ENCODE results near the gene IZUMO2. TPM values are rescaled to one million over a fixed set of nuclear protein-coding genes. Genes with fewer than 3 reads are reported as not detected.

Gene IZUMO2
- not detected for polyA plus RNA-seq (2013, experiment 1 of 2)
- polyA plus RNA-seq (2013, experiment 2 of 2) = not detected

- H3K27me3 ChIP-seq (ENCODE audit: control insufficient read depth in 1 of 2, insufficient read depth in 1 of 2, low read length in 2 of 2) = no peaks in the 10 kb centered on the region
- H3K4ac ChIP-seq (ENCODE audit: low read depth in 1 of 2, low read length in 2 of 2) = no peak within 1 kb of the TSS
- no peak within 1 kb of the TSS for H3K23ac ChIP-seq (ENCODE audit: low read length in 2 of 2)
- H3K18ac ChIP-seq (ENCODE audit: low read depth in 1 of 2, low read length in 2 of 2) = no peak within 1 kb of the TSS
- DNase-seq = no peak
- no peaks in the 10 kb centered on the region for H3K79me1 ChIP-seq (replicated peaks; ENCODE audit: low read length, poor library complexity, severe bottlenecking)
- H2BK12ac ChIP-seq (ENCODE audit: low read length in 2 of 2) = no peak within 1 kb of the TSS
- no peak within 1 kb of the TSS for H2BK15ac ChIP-seq (ENCODE audit: low read depth, poor library complexity, severe bottlenecking)
- H2BK5ac ChIP-seq (ENCODE audit: low read depth, low read length, poor library complexity, severe bottlenecking) = no peak within 1 kb of the TSS
- no peak within 1 kb of the TSS for H3K4me3 ChIP-seq (ENCODE audit: insufficient read depth in 1 of 2, low read depth in 1 of 2, low read length in 2 of 2)
- H2BK120ac ChIP-seq (ENCODE audit: low read depth, low read length) = no peak within 1 kb of the TSS
- H3K4me2 ChIP-seq (ENCODE audit: low read length, poor library complexity, severe bottlenecking) = no peak within 1 kb of the TSS
- H3K36me3 ChIP-seq (ENCODE audit: control insufficient read depth in 1 of 2, insufficient read depth in 2 of 2, low read depth in 1 of 2, low read length in 2 of 2) = no peaks in the 10 kb centered on the region
- H3K4me1 ChIP-seq (ENCODE audit: control insufficient read depth, insufficient read depth, low read depth, low read length) = no peaks in the 10 kb centered on the region
- H2AK5ac ChIP-seq (ENCODE audit: low read length, severe bottlenecking) = no peak within 1 kb of the TSS
- H3K27ac ChIP-seq (ENCODE audit: low read length, poor library complexity, severe bottlenecking) = no peak within 1 kb of the TSS
- WGBS = 61% methylated on average over 26 of the region's 26 CpGs
- H2AFZ ChIP-seq (ENCODE audit: low read depth, low read length) = no peak within 1 kb of the TSS
- H3K9me3 ChIP-seq (ENCODE audit: control insufficient read depth, low read length) = peaks cover 6% of the 10 kb centered on the region
- no peak within 1 kb of the TSS for H3K9ac ChIP-seq (ENCODE audit: low read length)
- H4K91ac ChIP-seq (ENCODE audit: low read length) = no peak within 1 kb of the TSS
- H3K14ac ChIP-seq (ENCODE audit: low read length in 2 of 2) = no peak within 1 kb of the TSS
- H4K8ac ChIP-seq (ENCODE audit: low read length) = no peak within 1 kb of the TSS
Observed at GRCh38 chr19:50162988-50163387, at the start of gene IZUMO2. IZUMO2 (minus strand) TSS chr19:50163281; CDS start chr19:50163194, 87 bp downstream.

GRCh38 chr19:50210425-50210824 is 47.3 kb upstream of the IZUMO2 start:
- H2AFZ ChIP-seq (ENCODE audit: low read depth, low read length) = no peak overlapping the region
- peaks cover 8% of the 10 kb centered on the region for H3K9me3 ChIP-seq (ENCODE audit: control insufficient read depth, low read length)
- H3K79me1 ChIP-seq (replicated peaks; ENCODE audit: low read length, poor library complexity, severe bottlenecking) = no peaks in the 10 kb centered on the region
- DNase-seq = no peak
- H2BK120ac ChIP-seq (ENCODE audit: low read depth, low read length) = no peak overlapping the region
- H3K27me3 ChIP-seq (ENCODE audit: control insufficient read depth in 1 of 2, insufficient read depth in 1 of 2, low read length in 2 of 2) = peaks cover 3 to 10% of the 10 kb centered on the region in 2 experiments
- no peak overlapping the region for H4K91ac ChIP-seq (ENCODE audit: low read length)
- no peak overlapping the region for H3K4ac ChIP-seq (ENCODE audit: low read depth in 1 of 2, low read length in 2 of 2)
- H2BK12ac ChIP-seq (ENCODE audit: low read length in 2 of 2) = no peak overlapping the region
- no peak overlapping the region for H3K14ac ChIP-seq (ENCODE audit: low read length in 2 of 2)
- WGBS = 94% methylated on average over 44 of the region's 46 CpGs
- no peak overlapping the region for H4K8ac ChIP-seq (ENCODE audit: low read length)
- H2BK15ac ChIP-seq (ENCODE audit: low read depth, poor library complexity, severe bottlenecking) = no peak overlapping the region
- no peaks in the 10 kb centered on the region for H3K4me1 ChIP-seq (ENCODE audit: control insufficient read depth, insufficient read depth, low read depth, low read length)
- H2BK5ac ChIP-seq (ENCODE audit: low read depth, low read length, poor library complexity, severe bottlenecking) = no peak overlapping the region
- no peak overlapping the region for H3K4me2 ChIP-seq (ENCODE audit: low read length, poor library complexity, severe bottlenecking)
- no peak overlapping the region for H3K18ac ChIP-seq (ENCODE audit: low read depth in 1 of 2, low read length in 2 of 2)
- H3K23ac ChIP-seq (ENCODE audit: low read length in 2 of 2) = no peak overlapping the region
- H2AK5ac ChIP-seq (ENCODE audit: low read length, severe bottlenecking) = no peak overlapping the region
- no peaks in the 10 kb centered on the region for H3K36me3 ChIP-seq (ENCODE audit: control insufficient read depth in 1 of 2, insufficient read depth in 2 of 2, low read depth in 1 of 2, low read length in 2 of 2)
- no peak overlapping the region for H3K4me3 ChIP-seq (ENCODE audit: insufficient read depth in 1 of 2, low read depth in 1 of 2, low read length in 2 of 2)
- H3K9ac ChIP-seq (ENCODE audit: low read length) = no peak overlapping the region
- H3K27ac ChIP-seq (ENCODE audit: low read length, poor library complexity, severe bottlenecking) = no peak overlapping the region

- no peak overlapping the region for H3K4me2 ChIP-seq (ENCODE audit: low read length, poor library complexity, severe bottlenecking)
- no peak overlapping the region for H2BK12ac ChIP-seq (ENCODE audit: low read length in 2 of 2)
- H3K14ac ChIP-seq (ENCODE audit: low read length in 2 of 2) = no peak overlapping the region
- no peaks in the 10 kb centered on the region for H3K36me3 ChIP-seq (ENCODE audit: control insufficient read depth in 1 of 2, insufficient read depth in 2 of 2, low read depth in 1 of 2, low read length in 2 of 2)
- DNase-seq = no peak
- peaks cover 8% of the 10 kb centered on the region for H3K9me3 ChIP-seq (ENCODE audit: control insufficient read depth, low read length)
- no peak overlapping the region for H2BK120ac ChIP-seq (ENCODE audit: low read depth, low read length)
- no peak overlapping the region for H3K4me3 ChIP-seq (ENCODE audit: insufficient read depth in 1 of 2, low read depth in 1 of 2, low read length in 2 of 2)
- no peak overlapping the region for H4K8ac ChIP-seq (ENCODE audit: low read length)
- peaks cover 8 to 19% of the 10 kb centered on the region in 2 experiments for H3K27me3 ChIP-seq (ENCODE audit: control insufficient read depth in 1 of 2, insufficient read depth in 1 of 2, low read length in 2 of 2)
- H3K4me1 ChIP-seq (ENCODE audit: control insufficient read depth, insufficient read depth, low read depth, low read length) = no peaks in the 10 kb centered on the region
- WGBS = 96% methylated on average over 6 of the region's 7 CpGs
- H3K79me1 ChIP-seq (replicated peaks; ENCODE audit: low read length, poor library complexity, severe bottlenecking) = no peaks in the 10 kb centered on the region
- no peak overlapping the region for H2BK15ac ChIP-seq (ENCODE audit: low read depth, poor library complexity, severe bottlenecking)
- no peak overlapping the region for H3K9ac ChIP-seq (ENCODE audit: low read length)
- H2AFZ ChIP-seq (ENCODE audit: low read depth, low read length) = no peak overlapping the region
- H3K4ac ChIP-seq (ENCODE audit: low read depth in 1 of 2, low read length in 2 of 2) = no peak overlapping the region
- H4K91ac ChIP-seq (ENCODE audit: low read length) = no peak overlapping the region
- no peak overlapping the region for H2AK5ac ChIP-seq (ENCODE audit: low read length, severe bottlenecking)
- H3K27ac ChIP-seq (ENCODE audit: low read length, poor library complexity, severe bottlenecking) = no peak overlapping the region
- H3K23ac ChIP-seq (ENCODE audit: low read length in 2 of 2) = no peak overlapping the region
- H2BK5ac ChIP-seq (ENCODE audit: low read depth, low read length, poor library complexity, severe bottlenecking) = no peak overlapping the region
- H3K18ac ChIP-seq (ENCODE audit: low read depth in 1 of 2, low read length in 2 of 2) = no peak overlapping the region
Observed at GRCh38 chr19:50209131-50209530, 46.0 kb upstream of the IZUMO2 start.

- no peak overlapping the region for H3K4ac ChIP-seq (ENCODE audit: low read depth in 1 of 2, low read length in 2 of 2)
- peaks cover 8% of the 10 kb centered on the region for H3K9me3 ChIP-seq (ENCODE audit: control insufficient read depth, low read length)
- no peak overlapping the region for H2AFZ ChIP-seq (ENCODE audit: low read depth, low read length)
- H4K91ac ChIP-seq (ENCODE audit: low read length) = no peak overlapping the region
- no peak overlapping the region for H3K4me3 ChIP-seq (ENCODE audit: insufficient read depth in 1 of 2, low read depth in 1 of 2, low read length in 2 of 2)
- H3K14ac ChIP-seq (ENCODE audit: low read length in 2 of 2) = no peak overlapping the region
- H3K4me1 ChIP-seq (ENCODE audit: control insufficient read depth, insufficient read depth, low read depth, low read length) = peaks cover 3% of the 10 kb centered on the region
- no peak overlapping the region for H2AK5ac ChIP-seq (ENCODE audit: low read length, severe bottlenecking)
- H3K4me2 ChIP-seq (ENCODE audit: low read length, poor library complexity, severe bottlenecking) = no peak overlapping the region
- no peak overlapping the region for H3K18ac ChIP-seq (ENCODE audit: low read depth in 1 of 2, low read length in 2 of 2)
- no peak for DNase-seq
- WGBS = 28% methylated on average over 2 of the region's 2 CpGs
- no peaks in the 10 kb centered on the region for H3K79me1 ChIP-seq (replicated peaks; ENCODE audit: low read length, poor library complexity, severe bottlenecking)
- no peak overlapping the region for H3K23ac ChIP-seq (ENCODE audit: low read length in 2 of 2)
- no peak overlapping the region for H2BK120ac ChIP-seq (ENCODE audit: low read depth, low read length)
- H2BK15ac ChIP-seq (ENCODE audit: low read depth, poor library complexity, severe bottlenecking) = no peak overlapping the region
- H3K27me3 ChIP-seq (ENCODE audit: control insufficient read depth in 1 of 2, insufficient read depth in 1 of 2, low read length in 2 of 2) = peaks cover 10 to 26% of the 10 kb centered on the region in 2 experiments
- H4K8ac ChIP-seq (ENCODE audit: low read length) = no peak overlapping the region
- H2BK12ac ChIP-seq (ENCODE audit: low read length in 2 of 2) = no peak overlapping the region
- H3K9ac ChIP-seq (ENCODE audit: low read length) = no peak overlapping the region
- H2BK5ac ChIP-seq (ENCODE audit: low read depth, low read length, poor library complexity, severe bottlenecking) = no peak overlapping the region
- no peaks in the 10 kb centered on the region for H3K36me3 ChIP-seq (ENCODE audit: control insufficient read depth in 1 of 2, insufficient read depth in 2 of 2, low read depth in 1 of 2, low read length in 2 of 2)
- no peak overlapping the region for H3K27ac ChIP-seq (ENCODE audit: low read length, poor library complexity, severe bottlenecking)
Observed at GRCh38 chr19:50207730-50208129, 44.6 kb upstream of the IZUMO2 start.

Data from mesenchymal stem cell (in vitro differentiated cells and primary cell).